Measurements from ENCODE around the gene SBNO2.

Gene SBNO2

GRCh38 chr19:1168572-1169410 lies 5.3 kb downstream of the SBNO2 start:
- in situ Hi-C loops (cut with MboI; ENCODE audit: low sequenced_read_pairs) = no loop called here

- in situ Hi-C loops (cut with MboI; ENCODE audit: low sequenced_read_pairs) = no loop called here
These were observed 6.1 kb downstream of the SBNO2 start for GRCh38 chr19:1167687-1168571.

GRCh38 chr19:1166872-1167573 lies 7.0 kb downstream of the SBNO2 start:
- in situ Hi-C loops (cut with MboI; ENCODE audit: low sequenced_read_pairs) = no loop called here

- in situ Hi-C loops (cut with MboI; ENCODE audit: low sequenced_read_pairs) = no loop called here
These were observed 9.2 kb downstream of the SBNO2 start for GRCh38 chr19:1164684-1165531.

- in situ Hi-C loops (cut with MboI; ENCODE audit: low sequenced_read_pairs) = no loop called here
These were observed 10.0 kb downstream of the SBNO2 start for GRCh38 chr19:1163934-1164683.

- in situ Hi-C loops (cut with MboI; ENCODE audit: low sequenced_read_pairs) = no loop called here
These were observed 10.7 kb downstream of the SBNO2 start for GRCh38 chr19:1163283-1163933.

GRCh38 chr19:1162404-1163282 lies 11.4 kb downstream of the SBNO2 start:
- in situ Hi-C loops (cut with MboI; ENCODE audit: low sequenced_read_pairs) = no loop called here

GRCh38 chr19:1161716-1162115 lies 12.4 kb downstream of the SBNO2 start:
- in situ Hi-C loops (cut with MboI; ENCODE audit: low sequenced_read_pairs) = no loop called here

GRCh38 chr19:1159864-1160595 lies 14.0 kb downstream of the SBNO2 start:
- in situ Hi-C loops (cut with MboI; ENCODE audit: low sequenced_read_pairs) = no loop called here

GRCh38 chr19:1158885-1159448 lies 15.1 kb downstream of the SBNO2 start:
- in situ Hi-C loops (cut with MboI; ENCODE audit: low sequenced_read_pairs) = no loop called here

GRCh38 chr19:1157931-1158884 lies 15.9 kb downstream of the SBNO2 start:
- in situ Hi-C loops (cut with MboI; ENCODE audit: low sequenced_read_pairs) = no loop called here

- in situ Hi-C loops (cut with MboI; ENCODE audit: low sequenced_read_pairs) = no loop called here
These were observed 17.0 kb downstream of the SBNO2 start for GRCh38 chr19:1156830-1157615.

GRCh38 chr19:1156305-1156801 lies 17.7 kb downstream of the SBNO2 start:
- in situ Hi-C loops (cut with MboI; ENCODE audit: low sequenced_read_pairs) = no loop called here

GRCh38 chr19:1155352-1156304 lies 18.4 kb downstream of the SBNO2 start:
- in situ Hi-C loops (cut with MboI; ENCODE audit: low sequenced_read_pairs) = no loop called here

Measured in hTERT RPE-1 (cell line).